K562 (cell line): Measurements from ENCODE around the gene LZTFL1. TPM values are rescaled to one million over a fixed set of nuclear protein-coding genes. Genes with fewer than 3 reads are reported as not detected.

Experiments
- ATAC-seq: fragments of 200-7000 bp; cut with Tn5 transposase; 3 replicates; pipeline ENCODE4 v1.9.1; 2020; ENCODE audit warnings: moderate library complexity
- BruUV-seq: library from RNA; stranded (reverse); fragments of 400-500 nt; replicated peaks from 2 replicates; lab custom pipeline; 2021; lab: Mats Ljungman, UMichigan
- CTCF ChIA-PET: fragments of 300-600 bp; formaldehyde crosslinking; extraction: SDS; loops from one replicate; lab custom pipeline; 2021; ENCODE audit warnings: low intra/inter-chr PET ratio; lab: Yijun Ruan, JAX
- POLR2A ChIA-PET: fragments of 300-600, 350-650 bp; sonication (Branson Sonifier 250); formaldehyde crosslinking; extraction: SDS; loops from one replicate; lab custom pipeline; 2021; ENCODE audit warnings: antibody characterized with exemption, inconsistent platforms; lab: Yijun Ruan, JAX
- DNase-seq, 4 experiments: peaks; one replicate each; pipeline versions ENCODE4 v3.0.0 to v3.0.0-alpha.2; 2011 to 2018; ENCODE audit warnings: low spot score in 3 of 4, mixed read lengths in 3 of 4; ENCODE audit errors: extremely low read depth in 1 of 4
- FAIRE-seq: peaks from 2 replicates; lab custom pipeline; 2011; peaks lifted over from hg19 to GRCh38; lab: Jason Lieb, UNC
- H2AFZ ChIP-seq: 2 replicates; pipeline ENCODE4 v1.6.0; 2011; ENCODE audit warnings: low read depth, low read length, control low read depth, inconsistent platforms
- H3K27ac ChIP-seq: fragments of 200-600 bp; 3 replicates; pipeline ENCODE4 v1.8.0; 2011; ENCODE audit warnings: low read depth, mild to moderate bottlenecking, control low read depth, inconsistent platforms, low read length, moderate library complexity, mixed read lengths; ENCODE audit errors: extremely low read depth
- H3K27me3 ChIP-seq, 2 experiments: fragments of 300-600 bp in 1 of 2; 2 replicates in 1 of 2; 3 replicates in 1 of 2; pipeline versions ENCODE4 v1.6.0 to v1.8.0; 2011; ENCODE audit warnings: inconsistent platforms in 2 of 2, low read length in 2 of 2, mild to moderate bottlenecking in 1 of 2, mixed read lengths in 1 of 2, moderate library complexity in 1 of 2; ENCODE audit not compliant: control insufficient read depth in 2 of 2, insufficient read depth in 2 of 2
- H3K36me3 ChIP-seq: fragments of 300-600 bp; 3 replicates; pipeline ENCODE4 v1.8.0; 2011; ENCODE audit warnings: mild to moderate bottlenecking, low read length, inconsistent platforms; ENCODE audit not compliant: control insufficient read depth, insufficient read depth
- H3K4me1 ChIP-seq, 2 experiments: fragments of 200-600 bp in 1 of 2; replicated peaks in 1 of 2; 2 replicates in 1 of 2; 3 replicates in 1 of 2; pipeline versions ENCODE4 v1.5.1 to v1.8.0; 2011; ENCODE audit warnings: inconsistent platforms in 2 of 2, low read length in 2 of 2, mild to moderate bottlenecking in 1 of 2, mixed read lengths in 1 of 2, moderate library complexity in 1 of 2; ENCODE audit not compliant: control insufficient read depth in 2 of 2, insufficient read depth in 2 of 2
- H3K4me2 ChIP-seq: 2 replicates; pipeline ENCODE4 v1.6.1; 2011; ENCODE audit warnings: low read length, control low read depth, inconsistent platforms, mixed read lengths; ENCODE audit not compliant: insufficient read depth
- H3K4me3 ChIP-seq: fragments of 200-600 bp; sonication (generic), shearing (Covaris generic); 2 replicates; pipeline ENCODE4 v1.5.1; 2016; ENCODE audit warnings: control low read depth, inconsistent platforms
- H3K79me2 ChIP-seq: fragments of 200-600 bp; 3 replicates; pipeline ENCODE4 v1.8.0; 2011; ENCODE audit warnings: low read length, inconsistent platforms; ENCODE audit not compliant: control insufficient read depth, insufficient read depth
- H3K9ac ChIP-seq, 2 experiments: 2 replicates each; pipeline versions ENCODE4 v1.6.0 to v1.6.1; 2011; ENCODE audit warnings: low read depth in 2 of 2, low read length in 2 of 2, control low read depth in 1 of 2, inconsistent platforms in 1 of 2, mild to moderate bottlenecking in 1 of 2, mixed read lengths in 1 of 2; ENCODE audit not compliant: insufficient read depth in 1 of 2
- H3K9me1 ChIP-seq: one replicate; pipeline ENCODE4 v1.6.0; 2011; ENCODE audit warnings: inconsistent platforms, mild to moderate bottlenecking, low read length, moderate library complexity; ENCODE audit not compliant: control insufficient read depth, insufficient read depth
- H3K9me3 ChIP-seq: replicated peaks from 2 replicates; pipeline ENCODE4 v1.5.1; 2011; ENCODE audit warnings: low read depth, low read length, inconsistent platforms; ENCODE audit not compliant: control insufficient read depth, insufficient read depth
- H4K20me1 ChIP-seq: replicated peaks from 2 replicates; pipeline ENCODE4 v1.6.1; 2011; ENCODE audit warnings: low read length, inconsistent platforms, mixed read lengths; ENCODE audit not compliant: control insufficient read depth, insufficient read depth
- HIVEP1 ChIP-seq: fragments of 250-450 bp; sonication (Bioruptor Pico); IDR thresholded peaks from 2 replicates; pipeline ENCODE4 v1.4.0; 2020; ENCODE audit warnings: mild to moderate bottlenecking
- MAFG ChIP-seq: fragments of 450-650 bp; conservative IDR thresholded peaks from 2 replicates; pipeline ENCODE4 v1.6.1; 2016; ENCODE audit warnings: missing genetic modification characterization, missing compliant biosample characterization
- PHF8 ChIP-seq: fragments of 200-600 bp; sonication (generic); IDR thresholded peaks from 2 replicates; pipeline ENCODE4 v1.6.1; 2012; ENCODE audit warnings: mixed run types, mild to moderate bottlenecking, inconsistent platforms, low read length, moderate library complexity, borderline replicate concordance
- POLR3G ChIP-seq: IDR thresholded peaks from 2 replicates; pipeline ENCODE4 v1.6.1; 2011; ENCODE audit not compliant: insufficient read length, insufficient replicate concordance; ENCODE audit errors: extremely low read depth
- TRIM28 ChIP-seq: fragments of 450-650 bp; IDR thresholded peaks from 2 replicates; pipeline ENCODE4 v1.6.1; 2017
- ZNF77 ChIP-seq: fragments of 250-450 bp; sonication (Bioruptor Pico); IDR thresholded peaks from 2 replicates; pipeline ENCODE4 v1.5.0; 2020
- WGBS: fragments of 100-300 bp; shearing (Covaris generic); methylation state at CpG from one replicate; pipeline ENCODE4 v1.1.6; 2016; ENCODE audit warnings: low coverage, mixed read lengths; ENCODE audit not compliant: insufficient coverage; ENCODE audit errors: missing lambda C conversion rate; 5-methylcytosine and 5-hydroxymethylcytosine counted together
- in situ Hi-C: fragments of 300-500 bp; cut with MboI; formaldehyde crosslinking; loops from 4 replicates; pipeline ENCODE4 v1.15.0; 2018; ENCODE audit warnings: inconsistent platforms, mixed read lengths
- intact Hi-C: fragments of 100-400 bp; cut with micrococcal nuclease; formaldehyde crosslinking; loops from 2 replicates; pipeline ENCODE4 v1.14.2; 2022
- polyA plus RNA-seq, 8 experiments: library from polyadenylated mRNA; depleted of rRNA in 4 of 8; stranded (reverse) in 5 of 8; unstranded in 3 of 8; fragments of >200 nt; fragmentation: Nextera tagmentation in 2 of 8; fragmentation: Illumina TruSeq in 1 of 8; extraction: Ambion mirVana in 2 of 8; extraction: Trizol in 1 of 8; gene quantifications; 2 replicates each; pipeline versions ENCODE4 v1.2.1 to v1.2.3, GENCODE V29; 2011 to 2014; ENCODE audit warnings: inconsistent platforms in 1 of 8, missing spikeins in 1 of 8
- total RNA-seq, 7 experiments: library from RNA; depleted of rRNA in 6 of 7; stranded (reverse); fragments of >200 nt in 6 of 7; fragmentation: Illumina TruSeq in 2 of 7; extraction: Trizol in 2 of 7; gene quantifications; 2 replicates each; pipeline versions ENCODE4 v1.2.1 to v1.2.3, GENCODE V29; 2011 to 2021; ENCODE audit warnings: low replicate concordance in 1 of 7

The LZTFL1 gene
- total and polyA plus RNA-seq, 9 of the 15 experiments (the other 6 are each of a cell fraction or from before 2014, with no cell fraction given) = 10.7 to 33.7 (median 15.3) TPM

DNA sequence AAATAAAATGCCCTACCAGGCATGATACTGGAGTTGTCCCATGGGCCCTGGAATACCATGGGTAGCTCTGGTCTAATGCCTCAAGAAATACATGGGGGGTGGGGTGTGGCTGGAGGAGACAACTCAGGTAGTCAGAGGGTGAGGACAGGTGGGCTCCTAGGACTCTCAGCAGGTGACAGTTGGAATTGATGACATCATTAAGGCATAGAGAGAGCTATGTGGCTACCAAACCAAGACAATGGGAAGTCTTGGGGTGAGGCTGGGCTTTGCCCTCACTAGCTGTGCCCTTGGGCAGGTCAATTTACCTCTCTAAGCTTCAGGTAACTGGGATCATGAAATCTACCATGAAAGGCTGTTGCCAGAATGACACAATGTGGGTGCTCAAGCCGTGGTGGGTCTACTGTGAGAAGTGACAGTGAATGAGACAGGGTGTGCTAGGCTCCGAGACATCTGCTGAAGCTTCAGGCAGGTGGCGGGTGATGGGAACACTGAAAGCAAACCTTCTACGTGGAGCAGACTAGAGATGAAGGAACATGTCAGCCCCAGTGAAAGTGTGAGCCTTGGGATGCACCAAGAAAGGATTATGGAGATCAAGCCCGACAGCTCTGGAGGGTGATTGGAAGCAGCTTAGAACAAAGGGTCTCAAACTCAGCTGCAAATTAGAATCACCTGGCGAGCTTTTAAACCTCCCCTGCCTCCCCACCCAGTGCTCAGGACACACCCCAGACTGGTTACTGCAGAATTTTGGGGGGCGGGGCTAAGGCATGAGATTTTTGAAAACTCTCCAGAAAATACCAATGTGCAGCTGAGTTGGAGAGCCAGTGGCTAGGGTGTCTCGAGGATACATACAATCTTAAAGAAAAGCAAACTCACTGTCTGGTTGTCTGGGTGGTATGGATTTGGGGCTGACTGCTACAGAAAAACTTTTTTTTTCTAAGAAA, 67.1 kb downstream of the LZTFL1 start:
- no peaks in the 10 kb centered on the region for H3K36me3 ChIP-seq
- peaks cover 45 to 83% of the 10 kb centered on the region in 2 experiments for H3K27me3 ChIP-seq
- H3K4me1 ChIP-seq = peaks cover 0 to 4% of the 10 kb centered on the region in 2 experiments; a peak in 1 of 5 replicates
- H4K20me1 ChIP-seq = no peaks in the 10 kb centered on the region; the same call in 1 of the 2 replicates
- H3K4me3 ChIP-seq = no peak overlapping the region
- in situ Hi-C loops = no loop called here
- intact Hi-C loops = no loop called here
- no peak overlapping the region for H2AFZ ChIP-seq
- CTCF ChIA-PET = no interaction called here
- ATAC-seq (no peak), DNase-seq (no peak)
- no peak overlapping the region for H3K9ac ChIP-seq
- BruUV-seq = no TSS peak
- H3K4me2 ChIP-seq = no peak overlapping the region
- WGBS = under 1% methylated on average over 8 of the region's 8 CpGs
- H3K9me1 ChIP-seq = no peaks in the 10 kb centered on the region
- TF ChIP-seq ZNF77 (CRISPR knock-in tag) = no peak
- TF ChIP-seq HIVEP1 (CRISPR knock-in tag) = no peak
- no peak for TF ChIP-seq TRIM28
- no peak for TF ChIP-seq MAFG (tag)
- TF ChIP-seq POLR3G = no peak
- TF ChIP-seq PHF8 = no peak
- TF ChIP-seq, all 486 proteins: peak for 0
- FAIRE-seq = no peak
- Histone ChIP-seq H3K79me2 (no peaks in the 10 kb centered on the region), H3K9me3 (no peaks in the 10 kb centered on the region), H3K27ac (no peak overlapping the region)
- POLR2A ChIA-PET = interaction anchor here (0.6 to 0.9 kb wide), 2 partner anchors 20 to 48 kb away, joined by 3 to 4 read pairs; no protein-coding TSS in a partner anchor
